NCI-H748 (cell line): ENCODE measurements around the gene SYNJ2.

Experiments used
- DNase-seq: peaks from one replicate; lab custom pipeline; 2025; ENCODE audit not compliant: unreplicated experiment; lab: John Stamatoyannopoulos, UW

Gene SYNJ2

DNA sequence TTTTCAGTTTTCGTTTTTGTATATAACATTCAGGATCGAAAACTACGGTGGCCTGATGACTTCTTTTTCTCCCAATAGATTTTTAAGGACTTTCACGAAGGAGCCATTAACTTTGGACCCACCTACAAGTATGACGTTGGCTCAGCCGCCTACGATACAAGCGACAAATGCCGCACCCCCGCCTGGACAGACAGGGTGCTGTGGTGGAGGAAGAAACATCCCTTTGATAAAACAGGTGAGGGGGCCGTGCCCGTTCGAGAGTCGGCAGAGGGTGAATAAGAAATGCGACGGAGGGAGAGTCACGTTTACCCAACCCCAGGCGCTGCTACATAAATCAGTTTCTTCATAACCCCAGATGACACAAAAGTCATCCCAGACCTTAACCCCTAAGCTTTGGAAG, 94.9 kb downstream of the SYNJ2 start:
- DNase-seq = no peak

DNA sequence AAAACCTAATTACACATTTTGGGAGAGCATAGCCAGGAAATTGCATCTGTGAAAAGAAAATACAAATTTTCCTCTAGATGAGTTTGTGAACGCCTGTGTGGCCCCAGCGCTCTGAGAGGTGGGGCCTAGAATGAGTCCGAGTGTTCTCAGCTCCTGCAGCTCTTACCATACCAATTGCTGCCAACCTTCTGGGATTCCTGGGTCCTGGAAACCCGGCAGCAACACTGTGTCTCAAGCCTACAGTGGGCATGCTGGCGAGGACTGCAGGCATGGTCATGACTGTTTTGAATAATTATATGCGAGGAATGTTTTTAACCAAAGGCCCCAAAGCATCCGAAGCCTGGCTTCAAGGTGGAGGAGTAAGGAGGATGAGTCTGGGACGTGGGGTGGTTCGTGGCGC, 96.0 kb downstream of the SYNJ2 start:
- no peak for DNase-seq

DNA sequence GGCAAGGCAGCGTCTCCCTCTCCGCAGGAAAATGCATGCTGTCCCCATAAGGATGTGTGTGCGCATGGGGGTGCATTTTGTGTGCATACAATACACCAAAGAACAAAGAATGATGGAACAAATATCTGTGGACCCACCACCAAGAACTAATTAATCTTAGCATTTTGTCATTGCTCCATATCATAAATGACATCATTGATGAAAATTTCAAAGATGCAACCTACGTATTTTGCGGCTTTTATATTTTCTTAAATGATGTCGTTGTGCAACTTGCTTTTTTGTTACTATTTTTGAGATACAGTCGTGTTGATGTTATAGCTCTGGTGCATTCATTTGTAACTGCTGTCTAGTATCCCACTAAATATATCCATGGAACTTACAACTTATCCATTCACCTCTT, 96.7 kb downstream of the SYNJ2 start:
- no peak for DNase-seq

DNA sequence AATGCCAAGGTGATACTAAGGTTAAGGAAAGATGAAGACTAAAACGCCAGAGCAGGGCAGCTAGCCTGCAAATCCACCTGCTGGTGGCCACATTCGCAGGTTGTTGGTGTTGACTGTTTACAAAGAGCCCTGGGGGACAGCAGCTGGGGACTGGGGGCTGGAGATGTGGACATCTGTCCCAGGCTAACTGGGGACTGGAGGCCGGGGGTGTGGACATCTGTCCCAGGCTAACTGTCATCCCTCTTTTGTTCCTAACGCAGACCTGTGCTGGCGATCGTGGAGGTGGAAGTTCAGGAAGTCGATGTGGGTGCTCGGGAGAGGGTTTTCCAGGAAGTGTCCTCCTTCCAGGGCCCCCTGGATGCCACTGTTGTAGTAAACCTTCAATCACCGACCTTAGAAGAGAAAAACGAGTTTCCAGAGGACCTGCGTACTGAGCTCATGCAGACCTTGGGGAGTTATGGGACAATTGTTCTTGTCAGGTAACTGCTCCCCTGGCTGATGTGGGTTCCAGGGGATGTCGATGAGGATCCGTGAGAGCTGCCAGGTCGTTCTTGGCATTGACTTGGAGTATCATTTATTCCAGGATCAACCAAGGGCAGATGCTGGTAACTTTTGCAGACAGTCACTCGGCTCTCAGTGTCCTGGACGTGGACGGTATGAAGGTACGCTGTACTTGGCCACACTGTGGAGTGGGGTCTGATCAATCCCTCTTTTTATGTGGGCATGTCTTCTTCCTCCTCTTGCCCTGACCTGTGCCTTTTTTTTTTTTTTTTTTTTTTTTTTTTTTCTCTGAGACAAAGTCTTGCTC, 99.4 kb downstream of the SYNJ2 start:
- no peak for DNase-seq

DNA sequence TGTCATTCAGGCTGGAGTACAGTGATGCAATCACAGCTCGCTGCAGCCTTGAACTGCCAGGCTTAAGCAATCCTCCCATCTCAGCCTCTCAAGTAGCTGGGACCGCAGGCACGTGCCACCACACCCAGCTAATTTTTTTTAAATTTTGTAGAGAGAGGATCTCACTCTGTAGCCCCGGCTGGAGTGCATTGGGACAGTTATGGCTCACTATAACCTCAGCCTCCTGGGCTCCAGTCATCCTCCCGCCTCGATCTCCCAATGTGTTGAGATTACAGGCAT, 99.9 kb downstream of the SYNJ2 start:
- DNase-seq = no peak

DNA sequence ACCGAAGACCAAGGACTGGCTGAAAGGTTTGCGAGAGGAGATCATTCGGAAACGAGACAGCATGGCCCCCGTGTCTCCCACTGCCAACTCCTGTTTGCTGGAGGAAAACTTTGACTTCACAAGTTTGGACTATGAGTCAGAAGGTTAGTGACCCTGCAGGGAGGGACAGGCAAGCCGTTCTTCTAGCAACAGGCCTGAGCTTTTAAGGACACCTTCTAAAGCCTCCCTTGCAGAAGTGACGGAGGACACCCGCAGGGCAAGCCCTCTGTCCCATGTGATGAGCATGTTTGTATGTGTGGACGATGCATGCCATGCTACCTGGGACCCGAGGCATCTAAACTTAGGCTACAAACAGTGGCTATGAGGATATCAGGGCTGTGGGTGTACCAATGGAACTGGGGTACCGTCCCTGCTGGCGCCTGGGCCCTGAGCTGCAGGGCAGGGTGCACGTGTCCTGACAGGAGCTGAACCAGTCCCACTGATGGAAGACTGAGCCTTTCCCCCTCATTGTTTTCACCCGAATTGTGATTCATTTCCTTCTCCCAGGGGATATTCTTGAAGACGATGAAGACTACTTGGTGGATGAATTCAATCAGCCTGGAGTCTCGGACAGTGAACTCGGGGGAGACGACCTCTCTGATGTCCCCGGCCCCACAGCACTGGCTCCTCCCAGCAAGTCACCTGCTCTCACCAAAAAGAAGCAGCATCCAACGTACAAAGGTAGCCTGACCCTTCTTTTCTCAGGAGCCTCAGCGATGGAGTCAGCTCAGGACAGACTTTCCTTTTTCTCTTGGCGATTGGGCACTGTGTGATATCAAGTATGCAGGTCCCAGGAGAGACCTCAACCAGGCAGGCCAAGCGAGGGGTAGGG, 102.0 kb downstream of the SYNJ2 start:
- DNase-seq = no peak

DNA sequence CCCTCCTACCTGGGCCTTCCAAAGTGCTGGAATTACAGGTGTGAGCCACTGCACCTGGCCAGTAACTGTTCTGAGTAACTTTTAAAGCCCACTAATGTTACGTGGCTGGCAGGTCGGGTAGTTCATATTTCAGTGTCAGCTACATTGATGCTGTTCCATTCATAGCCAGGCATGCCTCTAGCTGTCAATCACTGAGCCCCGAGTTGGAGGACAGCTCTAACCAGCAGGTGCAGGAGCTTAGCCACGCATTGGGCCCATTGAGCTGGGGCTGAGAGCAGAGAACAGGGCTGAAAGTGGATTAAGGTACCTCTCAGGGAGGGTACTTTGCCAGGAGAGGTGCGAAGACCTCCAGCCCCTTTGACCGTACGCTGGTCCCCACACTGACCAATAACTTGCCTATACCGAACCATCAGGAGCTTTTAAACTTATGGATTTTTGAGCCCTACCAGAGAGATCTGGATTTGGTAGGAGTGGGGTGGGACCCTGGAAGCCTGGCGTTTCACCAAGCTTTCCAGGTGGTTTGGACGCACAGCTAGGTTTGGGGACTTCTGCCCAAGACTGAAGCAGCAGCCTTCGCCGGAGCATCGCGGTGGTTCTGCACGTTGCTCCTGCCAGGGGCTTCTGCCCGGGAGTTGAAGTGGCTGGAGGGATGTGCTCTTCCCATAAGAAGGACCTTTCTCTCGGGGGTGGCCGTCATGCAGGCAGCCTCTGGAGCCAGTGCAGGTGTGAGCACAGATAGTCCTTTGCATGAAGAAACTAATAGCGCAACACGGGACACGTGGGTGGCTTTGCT, 103.8 kb downstream of the SYNJ2 start:
- no peak for DNase-seq

DNA sequence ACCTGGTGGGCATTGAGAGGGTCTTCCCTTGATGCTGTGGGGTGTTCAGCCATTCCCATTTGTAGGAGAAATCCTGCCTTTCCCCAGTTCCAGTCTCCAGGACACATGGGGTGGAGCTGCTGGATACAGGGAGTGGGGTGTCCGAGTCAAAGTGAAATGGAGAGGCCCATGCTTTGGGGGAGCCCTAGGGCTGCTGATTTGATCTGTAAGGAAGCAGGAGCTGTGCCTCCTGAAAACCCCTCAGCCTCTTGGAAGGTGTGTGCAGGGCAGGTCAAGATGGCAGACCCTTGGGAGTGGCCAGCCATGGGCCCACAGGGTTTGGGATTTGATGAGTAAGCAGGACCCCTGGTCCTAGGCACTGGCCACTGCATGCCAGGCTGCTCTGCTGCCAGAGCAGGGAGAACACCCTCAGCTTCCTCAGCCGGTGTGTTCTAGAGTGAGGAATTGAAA, 104.4 kb downstream of the SYNJ2 start:
- no peak for DNase-seq

DNA sequence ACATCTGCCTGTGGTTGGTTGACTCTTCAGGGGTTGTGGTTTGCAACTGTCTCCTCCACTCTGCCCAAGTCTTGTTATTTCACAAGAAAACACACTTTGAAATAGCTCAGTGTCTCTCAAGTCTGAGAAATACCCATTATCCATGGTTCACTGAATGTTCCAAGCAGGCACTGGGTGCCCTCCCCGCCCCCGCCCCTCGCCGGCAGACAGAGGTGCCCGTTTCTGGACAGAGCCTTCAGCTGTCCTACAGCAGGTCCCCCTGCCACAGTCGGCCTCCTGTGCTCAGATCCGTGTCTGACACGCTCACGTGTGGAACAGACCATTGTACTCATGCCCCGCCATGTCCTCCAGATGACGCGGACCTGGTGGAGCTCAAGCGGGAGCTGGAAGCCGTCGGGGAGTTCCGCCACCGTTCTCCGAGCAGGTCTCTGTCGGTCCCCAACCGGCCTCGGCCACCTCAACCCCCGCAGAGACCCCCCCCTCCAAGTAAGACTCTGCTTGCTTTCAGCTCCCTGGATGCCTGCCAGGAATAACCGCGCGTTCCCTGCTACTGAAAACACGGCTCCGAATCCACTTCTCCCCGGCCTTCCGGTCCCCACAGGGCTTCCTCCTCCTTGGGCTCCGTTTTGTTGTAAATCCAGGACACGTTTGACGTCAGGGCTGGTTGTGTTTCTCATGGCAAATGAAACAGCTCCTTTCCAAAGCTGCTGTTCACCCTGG, 105.0 kb downstream of the SYNJ2 start:
- DNase-seq = no peak

DNA sequence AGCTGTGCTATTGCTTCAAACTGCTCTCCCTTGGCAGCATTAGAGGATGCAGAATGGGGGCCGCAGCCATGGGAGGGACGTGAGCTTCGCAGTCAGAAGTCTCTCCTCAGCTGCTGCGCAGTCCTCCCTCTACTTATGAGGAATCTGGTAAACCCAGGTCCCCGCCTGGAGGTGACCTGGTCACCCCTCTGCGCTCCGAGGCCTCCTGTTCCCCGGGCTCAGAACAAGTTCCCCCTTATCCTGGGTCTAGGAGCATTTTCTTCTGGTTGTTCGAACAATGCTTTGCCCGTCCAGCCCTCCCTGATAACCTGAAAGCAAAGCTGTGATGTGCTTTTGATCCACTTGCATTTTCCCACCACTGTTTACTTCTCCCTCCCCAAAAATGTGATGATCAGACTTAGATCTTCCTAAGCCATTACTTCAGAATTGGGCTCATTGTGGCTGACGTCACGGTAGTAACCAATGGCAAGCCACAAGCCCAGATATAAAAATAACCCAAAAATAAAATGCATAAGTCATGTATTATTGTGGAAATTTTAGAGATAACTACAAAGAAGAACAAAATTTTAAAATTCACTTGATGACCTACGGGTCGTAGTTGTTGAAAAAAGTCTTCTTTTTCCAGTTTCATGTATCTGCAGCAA, 105.7 kb downstream of the SYNJ2 start:
- DNase-seq = no peak

DNA sequence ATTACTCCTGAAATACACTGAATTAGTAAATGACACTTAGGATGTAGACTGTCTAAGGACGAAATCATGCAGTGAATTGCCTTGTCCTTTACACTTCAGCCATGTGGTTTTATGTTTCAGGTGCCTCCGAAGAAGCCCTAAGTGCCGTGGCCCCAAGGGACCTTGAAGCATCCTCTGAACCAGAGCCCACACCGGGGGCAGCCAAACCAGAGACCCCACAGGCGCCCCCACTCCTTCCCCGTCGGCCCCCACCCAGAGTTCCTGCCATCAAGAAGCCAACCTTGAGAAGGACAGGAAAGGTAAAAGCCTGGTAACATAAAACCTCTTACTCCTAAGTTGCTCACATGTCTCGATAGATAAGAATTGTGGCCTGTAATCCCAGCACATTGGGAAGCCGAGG, 111.1 kb downstream of the SYNJ2 start:
- DNase-seq = no peak

DNA sequence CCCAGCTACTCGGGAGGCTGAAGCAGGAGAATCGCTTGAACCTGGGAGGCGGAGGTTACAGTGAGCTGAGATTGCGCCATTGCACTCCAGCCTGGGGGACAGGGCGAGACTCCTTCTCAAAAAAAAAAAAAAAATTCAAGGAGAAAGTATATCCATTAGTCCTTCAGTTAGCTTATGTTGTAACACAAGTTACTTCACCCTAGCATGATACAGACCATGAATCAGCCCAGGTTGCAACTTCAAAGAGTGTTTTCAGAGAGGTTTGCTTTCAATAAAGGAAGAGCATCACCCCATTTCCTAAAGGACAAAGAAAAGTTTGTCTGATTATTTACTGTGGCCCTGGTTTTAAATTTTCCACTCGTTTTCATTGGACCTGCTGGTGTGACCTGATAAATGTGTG, 113.4 kb downstream of the SYNJ2 start:
- DNase-seq = no peak

DNA sequence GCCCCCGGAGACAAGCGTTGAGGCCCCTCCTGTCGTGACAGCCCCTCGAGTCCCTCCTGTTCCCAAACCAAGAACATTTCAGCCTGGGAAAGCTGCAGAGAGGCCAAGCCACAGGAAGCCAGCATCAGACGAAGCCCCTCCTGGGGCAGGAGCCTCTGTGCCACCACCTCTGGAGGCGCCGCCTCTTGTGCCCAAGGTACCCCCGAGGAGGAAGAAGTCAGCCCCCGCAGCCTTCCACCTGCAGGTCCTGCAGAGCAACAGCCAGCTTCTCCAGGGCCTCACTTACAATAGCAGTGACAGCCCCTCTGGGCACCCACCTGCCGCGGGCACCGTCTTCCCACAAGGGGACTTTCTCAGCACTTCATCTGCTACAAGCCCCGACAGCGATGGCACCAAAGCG, 114.0 kb downstream of the SYNJ2 start:
- no peak for DNase-seq

DNA sequence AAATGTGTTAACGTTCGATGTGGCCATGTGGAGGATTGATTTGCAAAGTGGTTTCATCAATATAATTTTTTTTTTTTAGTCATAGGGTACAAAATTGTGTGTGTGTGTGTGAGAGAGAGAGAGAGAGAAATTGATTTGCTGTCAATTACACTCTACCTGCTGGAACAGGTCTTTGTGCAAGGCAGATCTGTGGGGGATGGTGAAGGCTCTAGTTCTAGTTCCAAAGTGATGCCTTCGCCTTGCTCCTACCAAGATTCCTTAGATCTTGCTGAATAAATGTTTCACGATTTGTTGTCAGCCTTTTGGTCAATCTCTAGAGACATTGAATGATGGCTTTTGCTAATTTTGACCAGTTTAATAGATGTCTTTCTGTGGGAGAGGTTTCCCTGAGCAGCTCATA, 121.6 kb downstream of the SYNJ2 start:
- DNase-seq = no peak

DNA sequence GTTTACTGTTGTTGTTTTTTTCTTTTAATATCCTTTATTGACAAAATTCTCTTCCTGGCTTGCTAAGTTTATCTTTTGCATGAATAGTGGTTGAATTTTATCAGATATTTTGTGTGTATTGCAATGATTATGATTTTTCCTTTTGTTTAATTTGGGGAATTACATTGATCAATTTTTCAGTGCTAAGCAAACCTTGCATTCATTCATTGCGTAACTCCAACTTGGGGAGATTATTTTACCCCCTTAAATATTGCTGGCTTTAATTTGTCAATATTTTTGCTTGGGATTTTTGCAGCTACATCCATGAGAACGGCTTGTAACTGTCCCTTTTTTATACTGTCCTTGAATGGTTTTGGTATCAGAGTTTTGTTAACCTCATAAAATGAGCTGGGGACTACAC, 123.0 kb downstream of the SYNJ2 start:
- no peak for DNase-seq

DNA sequence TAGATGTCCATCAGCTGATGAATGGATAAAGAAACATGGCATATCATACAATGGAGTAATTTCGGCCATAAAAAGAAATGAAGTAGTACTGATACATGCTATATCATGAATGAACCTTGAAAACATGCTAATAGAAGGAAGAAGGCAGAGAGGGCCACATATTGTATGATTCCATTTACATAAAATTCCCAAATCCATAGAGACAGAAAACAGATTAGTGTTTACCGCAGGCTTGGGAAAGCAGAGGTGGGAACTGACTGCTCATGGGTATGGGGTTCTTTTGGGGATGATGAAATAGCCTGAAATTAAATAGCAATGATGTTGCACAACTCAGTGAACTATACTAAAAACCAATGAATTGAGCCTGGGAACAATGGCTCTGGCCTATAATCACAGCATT, 128.1 kb downstream of the SYNJ2 start:
- DNase-seq = no peak

DNA sequence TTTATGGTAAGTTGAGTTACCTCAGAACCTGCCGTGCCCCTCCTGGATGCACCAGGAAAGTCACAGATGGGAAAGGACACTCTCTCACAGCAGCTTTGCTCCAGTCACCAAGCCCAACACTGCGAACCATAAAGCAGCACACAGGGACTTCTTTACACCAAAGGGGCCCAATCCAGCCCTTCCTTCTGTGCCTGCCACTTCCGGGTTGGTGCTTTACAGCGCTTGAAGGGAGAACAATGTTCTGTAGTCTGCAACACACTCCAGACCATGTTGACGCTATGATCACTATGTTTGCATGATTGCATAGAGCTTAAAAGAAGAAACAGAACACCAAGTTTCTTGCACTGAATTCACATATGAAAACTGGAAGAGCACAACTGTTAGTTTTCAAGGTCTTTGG, 129.3 kb downstream of the SYNJ2 start:
- DNase-seq = no peak

DNA sequence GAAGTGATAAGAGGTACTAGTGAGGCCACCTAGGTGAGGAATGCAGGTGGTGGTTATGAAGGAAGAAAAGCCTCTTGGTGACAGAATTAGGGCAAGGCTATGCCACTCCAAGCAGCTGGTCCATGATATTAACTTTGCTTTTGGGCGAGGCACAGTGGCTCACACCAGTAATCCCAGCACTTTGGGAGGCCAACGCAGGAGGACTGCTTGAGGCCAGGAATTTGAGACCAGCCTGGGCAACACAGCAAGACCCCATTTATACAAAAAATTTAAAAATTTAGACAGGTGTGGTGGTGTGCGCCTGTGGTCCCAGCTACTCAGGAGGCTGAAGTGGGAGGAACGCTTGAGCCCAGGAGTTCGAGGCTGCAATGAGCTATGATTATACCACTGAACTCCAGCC, 130.3 kb downstream of the SYNJ2 start:
- DNase-seq = no peak

DNA sequence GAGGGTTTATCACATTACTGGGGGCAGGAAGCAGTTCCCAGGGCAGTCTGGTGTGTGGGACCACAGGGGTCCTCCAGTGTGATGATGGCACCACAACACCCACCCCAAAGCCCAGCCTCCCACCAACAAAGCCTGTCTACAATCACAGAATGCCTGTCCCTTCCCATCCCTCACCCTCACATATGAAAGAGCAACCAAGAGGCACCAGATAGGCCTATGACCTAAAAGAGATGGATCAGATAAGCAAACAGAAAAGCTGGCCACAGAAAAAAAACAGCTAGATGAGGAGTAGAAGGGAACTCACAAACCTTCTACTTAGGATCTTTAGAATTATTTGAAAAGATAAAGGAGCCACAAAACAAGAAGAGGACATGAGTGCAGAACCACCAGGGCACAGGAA, 132.1 kb downstream of the SYNJ2 start:
- no peak for DNase-seq

DNA sequence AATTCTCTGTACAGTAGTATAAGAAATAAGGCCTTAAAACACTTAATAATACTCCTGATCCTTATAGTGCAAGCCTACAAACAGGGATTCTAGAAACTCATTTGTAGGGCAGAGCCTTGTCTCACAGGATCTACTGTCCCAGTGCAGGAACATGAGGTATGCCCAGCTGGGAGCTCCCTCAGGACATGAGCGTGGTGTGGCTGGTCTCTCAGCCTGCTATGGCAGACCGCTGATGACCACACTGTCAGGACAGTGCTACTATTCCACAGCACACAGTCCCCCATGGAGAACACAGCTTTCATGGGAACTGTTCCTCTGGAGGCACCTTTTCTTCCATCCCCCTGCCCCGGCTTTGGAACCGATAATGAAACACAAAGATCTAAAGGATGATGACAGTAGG, 133.4 kb downstream of the SYNJ2 start:
- no peak for DNase-seq

DNA sequence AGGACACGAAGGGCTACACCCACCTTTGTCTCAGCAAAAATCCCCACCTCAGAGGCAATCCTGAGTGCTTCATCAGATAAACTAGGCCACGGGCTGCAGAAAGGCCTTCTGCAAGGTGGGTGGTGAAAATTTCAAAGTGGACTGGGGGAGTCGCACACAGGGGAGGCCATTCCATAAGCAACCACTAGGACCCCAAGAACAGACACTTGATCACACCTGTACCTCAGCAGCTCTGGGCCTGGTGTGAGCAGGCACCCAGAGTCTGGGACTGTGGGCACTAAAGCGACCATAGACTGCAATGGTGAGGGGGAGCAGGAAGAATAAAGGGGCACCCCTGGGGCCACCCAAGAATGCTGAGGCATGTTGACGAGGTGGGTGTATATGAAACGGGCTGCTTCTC, 133.8 kb downstream of the SYNJ2 start:
- no peak for DNase-seq
